ENCODE data around the gene ANKZF1.
"Not testable (repeated sequence)": the region's sequence is repeated elsewhere in the genome, so short reads cannot be mapped to it uniquely, and the experiment has no call there.

ANKZF1 gene, protein sequence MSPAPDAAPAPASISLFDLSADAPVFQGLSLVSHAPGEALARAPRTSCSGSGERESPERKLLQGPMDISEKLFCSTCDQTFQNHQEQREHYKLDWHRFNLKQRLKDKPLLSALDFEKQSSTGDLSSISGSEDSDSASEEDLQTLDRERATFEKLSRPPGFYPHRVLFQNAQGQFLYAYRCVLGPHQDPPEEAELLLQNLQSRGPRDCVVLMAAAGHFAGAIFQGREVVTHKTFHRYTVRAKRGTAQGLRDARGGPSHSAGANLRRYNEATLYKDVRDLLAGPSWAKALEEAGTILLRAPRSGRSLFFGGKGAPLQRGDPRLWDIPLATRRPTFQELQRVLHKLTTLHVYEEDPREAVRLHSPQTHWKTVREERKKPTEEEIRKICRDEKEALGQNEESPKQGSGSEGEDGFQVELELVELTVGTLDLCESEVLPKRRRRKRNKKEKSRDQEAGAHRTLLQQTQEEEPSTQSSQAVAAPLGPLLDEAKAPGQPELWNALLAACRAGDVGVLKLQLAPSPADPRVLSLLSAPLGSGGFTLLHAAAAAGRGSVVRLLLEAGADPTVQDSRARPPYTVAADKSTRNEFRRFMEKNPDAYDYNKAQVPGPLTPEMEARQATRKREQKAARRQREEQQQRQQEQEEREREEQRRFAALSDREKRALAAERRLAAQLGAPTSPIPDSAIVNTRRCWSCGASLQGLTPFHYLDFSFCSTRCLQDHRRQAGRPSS

DNA sequence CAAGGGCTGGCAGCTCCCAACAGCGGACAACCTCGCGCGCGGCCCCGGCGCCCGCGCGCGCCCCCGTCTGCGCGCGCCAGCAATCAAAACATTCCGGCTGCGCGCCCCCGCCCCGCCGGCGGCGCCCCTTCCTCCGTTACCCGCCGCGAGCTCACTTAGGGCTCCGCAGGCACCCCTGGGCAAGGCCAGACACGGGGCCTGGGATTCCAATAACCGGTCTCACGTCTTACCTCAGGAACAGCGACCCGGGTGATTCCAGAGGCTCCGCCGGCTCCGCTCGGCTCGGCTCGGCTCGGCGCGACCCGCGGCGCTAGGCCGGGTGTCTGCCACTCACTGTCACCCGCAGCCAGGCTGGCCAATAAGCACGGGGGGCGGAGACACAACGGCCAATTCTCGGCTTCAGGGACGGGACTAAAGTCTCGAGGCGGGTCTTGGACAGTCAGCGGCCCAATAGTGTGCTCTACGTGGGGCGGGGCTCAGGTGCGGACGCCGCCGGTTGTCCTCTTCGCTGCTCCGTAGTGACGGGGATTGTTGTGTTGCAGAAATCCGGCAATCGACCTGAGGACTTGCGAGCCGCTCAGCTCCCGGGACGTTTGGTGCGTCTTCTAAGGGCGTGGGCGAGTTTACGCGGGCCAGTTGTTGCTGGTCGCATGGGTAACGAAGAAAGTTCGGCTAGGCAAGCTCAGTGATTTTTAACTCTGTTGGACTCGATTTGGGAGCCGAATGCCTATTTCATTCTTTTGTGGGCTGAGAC, at the start of gene ANKZF1, which contains the start of gene ATG9A:
Gene ANKZF1, plus strand, starts transcription at position 502 of the 754 bp plus-strand sequence. CDS start 452 bp downstream, outside the sequence.
Gene ATG9A, minus strand, starts transcription at position 332 of the 754 bp plus-strand sequence. CDS start 1,612 bp downstream, outside the sequence.
- DNase-seq (ENCODE audit: low read depth), result peak; percentile 97
- peak within 1 kb of the TSS; percentile 77 for H3K4me3 ChIP-seq (ENCODE audit: low read depth, low read length)

DNA sequence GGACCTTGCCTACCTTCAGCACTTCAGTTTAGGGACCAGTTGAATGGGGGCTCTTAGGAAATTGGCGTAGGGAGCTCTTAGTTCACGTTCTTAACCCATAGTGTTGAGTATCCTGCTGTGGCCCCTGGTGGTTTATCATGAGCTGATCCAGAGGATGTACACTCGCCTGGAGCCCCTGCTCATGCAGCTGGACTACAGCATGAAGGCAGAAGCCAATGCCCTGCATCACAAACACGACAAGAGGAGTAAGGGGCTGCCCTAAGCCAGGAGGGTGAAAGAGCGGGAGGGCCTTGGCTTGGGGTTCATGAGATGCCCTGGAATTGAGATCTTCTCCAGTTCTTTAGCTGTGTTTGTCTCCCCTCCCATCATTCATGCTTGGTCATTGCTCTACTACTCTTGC, 48.6 kb upstream of the ANKZF1 start:
- DNase-seq (ENCODE audit: low read depth), result no peak
- H3K4me3 ChIP-seq (ENCODE audit: low read depth, low read length), result no peak overlapping the region

DNA sequence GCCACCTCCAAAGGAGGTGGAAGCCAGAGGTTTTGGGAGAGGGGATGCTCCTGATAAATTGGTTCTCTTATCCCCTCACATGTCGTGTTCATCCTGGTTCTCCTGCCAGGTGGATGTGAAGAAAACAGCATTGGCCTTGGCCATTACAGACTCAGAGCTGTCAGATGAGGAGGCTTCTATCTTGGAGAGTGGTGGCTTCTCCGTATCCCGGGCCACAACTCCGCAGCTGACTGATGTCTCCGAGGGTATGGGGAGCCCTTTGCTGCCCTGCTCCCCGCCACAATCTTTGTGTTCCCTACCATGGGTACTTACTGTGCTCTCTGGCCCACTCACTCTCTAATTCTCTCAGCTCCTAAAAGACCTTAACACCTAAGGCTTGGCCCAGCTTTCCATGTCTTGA, 48.1 kb upstream of the ANKZF1 start:
- H3K4me3 ChIP-seq (ENCODE audit: low read depth, low read length), result no peak overlapping the region
- no peak for DNase-seq (ENCODE audit: low read depth)

DNA sequence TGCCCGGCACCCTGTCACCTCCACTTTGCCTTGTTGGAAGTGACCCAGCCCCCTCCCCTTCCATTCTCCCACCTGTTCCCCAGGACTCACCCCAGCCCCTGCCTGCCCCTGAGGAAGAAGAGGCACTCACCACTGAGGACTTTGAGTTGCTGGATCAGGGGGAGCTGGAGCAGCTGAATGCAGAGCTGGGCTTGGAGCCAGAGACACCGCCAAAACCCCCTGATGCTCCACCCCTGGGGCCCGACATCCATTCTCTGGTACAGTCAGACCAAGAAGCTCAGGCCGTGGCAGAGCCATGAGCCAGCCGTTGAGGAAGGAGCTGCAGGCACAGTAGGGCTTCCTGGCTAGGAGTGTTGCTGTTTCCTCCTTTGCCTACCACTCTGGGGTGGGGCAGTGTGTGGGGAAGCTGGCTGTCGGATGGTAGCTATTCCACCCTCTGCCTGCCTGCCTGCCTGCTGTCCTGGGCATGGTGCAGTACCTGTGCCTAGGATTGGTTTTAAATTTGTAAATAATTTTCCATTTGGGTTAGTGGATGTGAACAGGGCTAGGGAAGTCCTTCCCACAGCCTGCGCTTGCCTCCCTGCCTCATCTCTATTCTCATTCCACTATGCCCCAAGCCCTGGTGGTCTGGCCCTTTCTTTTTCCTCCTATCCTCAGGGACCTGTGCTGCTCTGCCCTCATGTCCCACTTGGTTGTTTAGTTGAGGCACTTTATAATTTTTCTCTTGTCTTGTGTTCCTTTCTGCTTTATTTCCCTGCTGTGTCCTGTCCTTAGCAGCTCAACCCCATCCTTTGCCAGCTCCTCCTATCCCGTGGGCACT, 47.1 kb upstream of the ANKZF1 start:
- H3K4me3 ChIP-seq (ENCODE audit: low read depth, low read length), result no peak overlapping the region
- no peak for DNase-seq (ENCODE audit: low read depth)

DNA sequence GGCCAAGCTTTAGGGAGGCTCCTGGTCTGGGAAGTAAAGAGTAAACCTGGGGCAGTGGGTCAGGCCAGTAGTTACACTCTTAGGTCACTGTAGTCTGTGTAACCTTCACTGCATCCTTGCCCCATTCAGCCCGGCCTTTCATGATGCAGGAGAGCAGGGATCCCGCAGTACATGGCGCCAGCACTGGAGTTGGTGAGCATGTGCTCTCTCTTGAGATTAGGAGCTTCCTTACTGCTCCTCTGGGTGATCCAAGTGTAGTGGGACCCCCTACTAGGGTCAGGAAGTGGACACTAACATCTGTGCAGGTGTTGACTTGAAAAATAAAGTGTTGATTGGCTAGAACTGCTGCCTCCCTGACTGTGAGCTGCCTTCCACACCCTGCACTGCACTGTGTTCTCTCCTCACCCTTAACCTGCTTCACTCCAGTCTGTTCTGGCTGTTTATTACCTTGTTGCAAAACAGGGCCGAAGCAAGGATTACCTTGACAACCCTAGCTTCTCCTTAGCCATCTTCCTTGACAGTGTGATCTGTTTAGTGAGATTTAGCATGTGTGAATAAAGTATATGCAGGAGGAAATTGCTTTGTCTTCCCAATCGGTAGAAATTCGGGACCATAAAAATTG, 46.3 kb upstream of the ANKZF1 start:
- DNase-seq (ENCODE audit: low read depth), result no peak
- no peak overlapping the region for H3K4me3 ChIP-seq (ENCODE audit: low read depth, low read length)

DNA sequence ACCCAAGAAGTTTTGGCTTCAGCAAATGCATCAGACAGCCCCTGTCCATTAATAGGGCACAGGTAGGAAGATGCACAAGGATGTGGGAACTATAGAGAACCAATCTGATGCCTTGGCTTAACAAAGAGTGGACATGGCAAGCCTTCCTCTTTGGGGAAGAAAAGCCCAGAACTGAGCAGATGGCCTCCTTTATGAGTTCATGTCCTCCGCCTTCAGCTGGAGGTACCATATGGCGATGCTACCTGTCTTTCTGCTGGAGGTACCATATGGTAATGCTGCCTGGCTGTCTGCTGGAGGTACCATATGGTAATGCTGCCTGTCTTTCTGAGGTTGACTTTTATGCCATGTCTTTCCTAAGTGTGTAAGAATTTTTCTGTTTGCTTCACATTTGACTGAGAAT, 45.5 kb upstream of the ANKZF1 start:
- no peak overlapping the region for H3K4me3 ChIP-seq (ENCODE audit: low read depth, low read length)
- no peak for DNase-seq (ENCODE audit: low read depth)

DNA sequence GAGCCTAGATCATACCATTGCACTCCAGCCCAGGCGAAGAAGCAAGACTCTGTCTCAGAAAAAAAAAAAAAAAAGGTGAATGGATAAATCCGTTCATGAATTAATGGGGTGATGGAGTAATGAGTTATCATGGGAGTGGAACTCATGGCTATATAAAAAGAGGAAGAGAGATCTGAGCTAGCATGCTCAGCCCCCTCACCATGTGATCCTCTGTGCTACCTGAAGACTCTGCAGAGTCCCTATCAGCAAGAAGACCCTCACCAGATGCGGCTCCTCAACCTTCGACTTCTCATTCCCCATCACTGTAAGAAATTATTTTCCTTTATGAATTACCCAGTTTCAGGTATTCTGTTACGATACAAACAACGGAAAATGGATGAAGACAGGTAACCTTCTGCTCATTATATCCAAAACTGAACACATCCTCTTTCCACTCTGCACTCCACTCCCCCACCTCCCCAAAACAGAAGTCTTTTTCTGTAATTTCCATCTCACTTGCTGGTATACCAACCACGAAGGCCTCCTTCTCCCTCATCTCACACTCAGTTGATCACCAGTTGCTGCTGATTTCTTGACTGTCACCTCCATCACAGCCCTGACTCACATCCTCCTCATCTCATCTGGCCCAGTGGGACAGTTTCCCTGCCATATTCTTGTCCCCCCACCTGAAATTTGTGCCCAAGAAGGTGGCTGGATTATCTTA, 42.7 kb upstream of the ANKZF1 start:
- no peak for DNase-seq (ENCODE audit: low read depth)
- H3K4me3 ChIP-seq (ENCODE audit: low read depth, low read length), result no peak overlapping the region

DNA sequence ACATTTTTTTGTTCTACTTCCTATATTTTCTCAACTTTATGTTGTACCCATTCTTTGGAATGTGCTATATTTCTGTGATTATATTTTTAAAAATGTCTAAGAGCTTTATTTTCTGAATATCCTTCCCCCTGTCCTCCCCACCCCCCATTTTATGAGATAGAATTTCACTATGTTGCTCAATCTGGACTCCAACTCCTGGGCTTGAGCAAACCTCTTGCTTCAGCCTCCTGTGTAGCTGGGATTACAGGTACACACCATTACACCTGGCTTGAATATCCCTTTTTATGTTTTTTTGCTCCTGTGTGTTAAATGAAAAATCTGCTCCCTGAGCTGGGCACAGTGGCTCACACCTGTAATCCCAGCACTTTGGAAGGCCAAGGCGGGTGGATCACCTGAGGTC, 32.2 kb upstream of the ANKZF1 start:
- DNase-seq (ENCODE audit: low read depth), result no peak
- H3K4me3 ChIP-seq (ENCODE audit: low read depth, low read length), result no peak overlapping the region

DNA sequence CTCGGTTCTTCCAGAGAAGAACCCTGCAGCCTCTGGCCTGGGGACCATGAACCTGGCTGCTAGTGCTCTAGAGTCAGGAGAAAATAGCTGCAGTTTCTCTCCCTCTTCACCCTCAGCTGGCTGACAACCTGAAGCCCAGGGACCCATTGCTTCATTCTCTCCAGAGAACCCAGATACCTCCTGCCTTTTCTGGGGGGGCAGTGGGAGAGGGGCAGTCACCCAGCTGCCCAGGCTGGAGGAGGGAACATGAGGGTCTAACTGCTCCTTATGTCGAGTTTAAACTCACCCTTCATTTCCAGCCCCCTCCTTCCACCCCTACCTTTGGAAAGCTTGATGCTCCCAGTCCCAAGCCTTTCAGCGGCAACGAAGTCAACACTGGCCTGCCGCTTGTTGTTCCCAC, 30.6 kb upstream of the ANKZF1 start:
- H3K4me3 ChIP-seq (ENCODE audit: low read depth, low read length), result no peak overlapping the region
- no peak for DNase-seq (ENCODE audit: low read depth)

DNA sequence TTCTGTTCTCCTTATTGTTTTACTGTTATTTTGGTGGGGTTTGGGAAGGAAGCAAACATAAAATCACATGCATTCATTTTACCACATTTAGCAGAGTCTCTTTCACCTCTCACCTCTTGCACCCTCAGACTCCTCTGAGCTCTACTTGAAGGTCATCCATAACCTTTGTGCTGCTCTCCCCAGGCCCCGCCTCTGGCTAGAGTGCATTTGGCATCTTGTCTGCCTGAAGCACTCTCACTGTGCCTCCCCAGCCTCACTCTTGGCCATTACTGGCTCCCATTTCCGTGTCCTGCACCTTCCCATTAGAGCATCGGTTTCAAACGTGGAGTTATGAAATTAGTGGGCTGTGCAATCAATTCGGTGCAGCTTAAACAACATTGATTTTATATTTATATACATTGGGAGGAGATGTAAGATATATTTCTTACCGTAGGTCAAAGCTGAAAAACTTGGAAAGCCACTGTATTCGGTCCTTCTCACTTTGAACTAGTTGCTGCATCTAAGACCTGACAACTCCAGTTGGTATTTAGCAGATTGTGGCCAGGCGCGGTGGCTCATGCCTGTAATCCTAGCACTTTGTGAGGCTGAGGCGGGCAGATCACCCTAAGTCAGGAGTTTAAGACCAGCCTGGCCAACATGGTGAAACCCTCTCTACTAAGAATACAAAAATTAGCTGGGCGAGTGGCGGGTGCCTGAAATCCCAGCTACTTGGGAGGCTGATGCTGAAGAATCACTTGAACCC, 30.0 kb upstream of the ANKZF1 start:
- no peak overlapping the region for H3K4me3 ChIP-seq (ENCODE audit: low read depth, low read length)
- DNase-seq (ENCODE audit: low read depth), result no peak

DNA sequence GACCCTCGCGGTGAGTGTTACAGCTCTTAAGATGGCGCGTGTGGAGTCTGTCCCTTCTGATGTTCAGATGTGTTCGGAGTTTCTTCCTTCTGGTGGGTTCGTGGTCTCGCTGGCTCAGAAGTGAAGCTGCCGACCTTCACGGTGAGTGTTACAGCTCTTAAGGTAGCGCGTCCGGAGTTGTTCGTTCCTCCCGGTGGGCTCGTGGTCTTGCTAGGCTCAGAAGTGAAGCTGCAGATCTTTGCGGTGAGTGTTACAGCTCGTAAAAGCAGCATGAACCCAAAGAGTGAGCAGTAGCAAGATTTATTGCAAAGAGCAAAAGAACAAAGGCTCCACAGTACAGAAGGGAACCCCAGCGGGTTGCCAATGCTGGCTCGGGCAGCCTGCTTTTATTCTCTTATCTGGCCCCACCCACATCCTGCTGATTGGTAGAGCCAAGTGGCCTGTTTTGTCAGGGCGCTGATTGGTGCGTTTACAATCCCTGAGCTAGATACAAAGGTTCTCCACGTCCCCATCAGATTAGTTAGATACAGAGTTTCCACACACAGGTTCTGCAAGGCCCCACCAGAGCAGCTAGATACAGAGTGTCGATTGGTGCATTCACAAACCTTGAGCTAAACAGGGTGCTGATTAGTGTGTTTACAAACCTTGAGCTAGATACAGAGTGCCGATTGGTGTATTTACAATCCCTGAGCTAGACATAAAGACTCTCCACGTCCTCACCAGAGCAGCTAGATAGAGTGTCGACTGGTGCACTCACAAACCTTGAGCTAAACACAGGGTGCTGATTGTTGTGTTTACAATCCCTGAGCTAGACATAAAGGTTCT, 28.9 kb upstream of the ANKZF1 start:
- DNase-seq (ENCODE audit: low read depth); H3K4me3 ChIP-seq (ENCODE audit: low read depth, low read length): not testable (repeated sequence)

DNA sequence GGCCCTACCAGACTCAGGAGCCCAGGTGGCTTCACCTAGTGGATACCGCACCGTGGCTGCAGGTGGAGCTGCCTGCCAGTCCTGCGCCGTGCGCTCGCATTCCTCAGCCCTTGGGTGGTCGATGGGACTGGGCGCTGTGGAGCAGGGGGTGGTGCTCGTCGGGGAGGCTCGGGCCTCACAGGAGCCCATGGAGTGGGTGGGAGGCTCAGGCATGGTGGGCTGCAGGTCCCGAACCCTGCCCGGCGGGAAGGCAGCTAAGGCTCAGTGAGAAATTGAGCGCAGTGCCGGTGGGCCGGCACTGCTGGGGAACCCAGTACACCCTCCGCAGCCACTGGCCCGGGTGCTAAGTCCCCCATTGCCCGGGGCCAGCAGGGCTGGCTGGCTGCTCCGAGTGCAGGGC, 28.3 kb upstream of the ANKZF1 start:
- DNase-seq (ENCODE audit: low read depth); H3K4me3 ChIP-seq (ENCODE audit: low read depth, low read length): not testable (repeated sequence)

DNA sequence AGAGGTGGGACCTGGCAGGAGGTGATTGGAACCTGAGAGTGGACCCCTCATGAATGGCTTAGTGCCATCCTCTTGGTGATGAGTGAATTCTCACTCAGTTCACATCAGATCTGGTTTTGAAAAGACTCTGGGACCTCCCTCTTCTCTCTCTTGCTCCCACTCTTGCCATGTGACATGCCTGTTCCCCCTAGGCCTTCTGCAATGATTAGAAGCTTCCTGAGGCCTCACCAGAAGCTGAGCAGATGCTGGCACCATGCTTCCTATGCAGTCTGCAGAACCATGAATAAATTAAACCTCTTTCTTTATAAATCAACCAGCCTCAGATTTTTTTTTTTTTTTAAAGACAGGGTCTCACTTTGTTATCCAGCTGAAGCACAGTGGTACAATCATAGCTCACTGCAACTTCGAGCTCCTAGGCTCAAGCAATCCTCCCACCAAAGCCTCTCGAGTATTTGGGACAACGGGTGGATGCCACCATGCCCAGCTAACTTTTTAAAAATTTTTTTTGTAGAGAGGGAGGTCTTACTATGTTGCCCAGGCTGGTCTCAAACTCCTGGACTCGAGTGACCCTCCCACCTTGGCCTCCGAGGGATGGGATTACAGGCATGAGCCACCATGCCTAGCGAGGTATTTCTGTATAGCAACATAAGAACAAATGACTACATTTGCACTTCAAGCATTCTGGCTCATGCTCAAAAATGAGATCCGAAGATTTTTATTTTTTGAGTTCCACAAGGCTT, 25.0 kb upstream of the ANKZF1 start:
- no peak overlapping the region for H3K4me3 ChIP-seq (ENCODE audit: low read depth, low read length)
- no peak for DNase-seq (ENCODE audit: low read depth)

DNA sequence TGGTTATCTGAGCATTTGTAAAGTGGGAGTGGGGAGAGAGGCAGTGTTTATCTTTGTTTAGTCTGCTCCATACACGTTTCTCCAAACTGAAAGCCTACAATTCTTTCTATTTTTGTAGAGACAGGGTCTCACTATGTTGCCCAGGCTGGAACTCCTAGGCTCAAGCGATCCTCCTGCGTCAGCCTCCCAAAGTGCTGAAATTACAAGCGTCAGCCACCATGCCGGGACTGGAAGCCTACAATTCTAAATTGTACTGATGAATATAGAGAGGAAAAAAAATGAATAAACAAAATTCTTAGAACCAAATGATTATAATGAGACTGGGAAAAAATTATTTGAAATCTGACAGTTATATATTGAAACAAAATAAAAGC, 24.5 kb upstream of the ANKZF1 start:
- no peak overlapping the region for H3K4me3 ChIP-seq (ENCODE audit: low read depth, low read length)
- no peak for DNase-seq (ENCODE audit: low read depth)

DNA sequence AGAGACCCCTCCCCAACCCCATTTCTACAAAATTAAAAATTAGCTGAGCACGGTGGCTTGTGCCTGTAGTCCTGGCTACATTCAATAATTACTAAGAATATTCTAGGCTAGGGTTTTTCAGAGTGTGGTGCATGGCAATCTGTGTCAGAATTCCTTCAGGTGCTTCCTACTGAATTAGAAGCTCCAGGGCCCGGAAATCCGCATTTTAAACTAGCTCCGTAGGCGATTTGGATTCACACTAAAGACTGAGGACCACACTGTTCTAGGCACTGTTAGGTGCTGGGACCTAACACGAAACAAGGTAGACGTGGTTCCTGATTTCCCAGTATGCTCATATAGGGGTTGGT, 23.7 kb upstream of the ANKZF1 start:
- H3K4me3 ChIP-seq (ENCODE audit: low read depth, low read length), result peak overlapping the region; percentile 64
- DNase-seq (ENCODE audit: low read depth), result no peak

Data from skeletal muscle cell (primary cell).